GM23338 (cell line): ENCODE data around the gene TTC27.

Source experiments
- CREB1 ChIP-seq: fragments of 250-450 bp; sonication (Bioruptor Pico); IDR thresholded peaks from 2 replicates; pipeline ENCODE4 v1.5.0; 2020; ENCODE audit warnings: low read depth, mild to moderate bottlenecking, moderate library complexity
- CTCF ChIP-seq, 2 experiments: fragments of 200-600 bp in 1 of 2; sonication (generic) in 1 of 2; conservative IDR thresholded peaks; 2 replicates each; pipeline versions ENCODE4 v1.5.1 to v1.6.1; 2016 to 2017; ENCODE audit warnings: antibody characterized with exemption in 2 of 2, low read depth in 2 of 2, mild to moderate bottlenecking in 2 of 2, moderate library complexity in 1 of 2
- EZH2 ChIP-seq: fragments of 200-600 bp; sonication (generic); IDR thresholded peaks from one replicate; pipeline ENCODE4 v1.8.0; 2017; ENCODE audit warnings: antibody characterized with exemption, mild to moderate bottlenecking, low read depth; ENCODE audit not compliant: unreplicated experiment
- EZH2phosphoT487 ChIP-seq: fragments of 200-600 bp; sonication (generic); IDR thresholded peaks from one replicate; pipeline ENCODE4 v1.8.1; 2018; ENCODE audit warnings: antibody characterized with exemption; ENCODE audit not compliant: unreplicated experiment
- JUNB ChIP-seq: IDR thresholded peaks from one replicate; pipeline ENCODE4 v1.6.1; 2016; ENCODE audit warnings: antibody characterized with exemption; ENCODE audit not compliant: unreplicated experiment
- NANOG ChIP-seq: IDR thresholded peaks from 2 replicates; pipeline ENCODE4 v1.6.1; 2016; ENCODE audit warnings: antibody characterized with exemption, borderline replicate concordance
- POLR2AphosphoS5 ChIP-seq: IDR thresholded peaks from 2 replicates; pipeline ENCODE4 v1.6.1; 2016; ENCODE audit warnings: antibody characterized with exemption, low read depth
- ZNF114 ChIP-seq: fragments of 250-450 bp; sonication (Bioruptor Pico); IDR thresholded peaks from 2 replicates; pipeline ENCODE4 v1.5.0; 2020; ENCODE audit warnings: mild to moderate bottlenecking, moderate library complexity
- ZNF331 ChIP-seq: fragments of 250-450 bp; sonication (Bioruptor Pico); IDR thresholded peaks from 2 replicates; pipeline ENCODE4 v1.5.0; 2020; ENCODE audit warnings: low read depth, mild to moderate bottlenecking, moderate library complexity
- TF ChIP-seq, protein P1 (sequence below): IDR thresholded peaks from one replicate; pipeline ENCODE4 v1.6.1; 2018; ENCODE audit warnings: antibody characterized with exemption; ENCODE audit not compliant: unreplicated experiment
- TF ChIP-seq, protein P2 (sequence below): IDR thresholded peaks from 2 replicates; pipeline ENCODE4 v1.6.1; 2016; ENCODE audit warnings: antibody characterized with exemption
- TF ChIP-seq, protein P3 (sequence below): fragments of 250-450 bp; sonication (Bioruptor Pico); IDR thresholded peaks from 2 replicates; pipeline ENCODE4 v1.5.0; 2020; ENCODE audit warnings: mild to moderate bottlenecking, moderate library complexity

GRCh38 chr2:32668254-32668653 is 40.4 kb downstream of the TTC27 start:
- no peak for TF ChIP-seq CTCF (conservative IDR thresholded peaks at IDR 0.05; ENCODE audit: low read depth in 2 of 2)
- TF ChIP-seq JUNB: no peak
- TF ChIP-seq EZH2: no peak
- no peak for TF ChIP-seq CREB1
- TF ChIP-seq, protein P1, sequence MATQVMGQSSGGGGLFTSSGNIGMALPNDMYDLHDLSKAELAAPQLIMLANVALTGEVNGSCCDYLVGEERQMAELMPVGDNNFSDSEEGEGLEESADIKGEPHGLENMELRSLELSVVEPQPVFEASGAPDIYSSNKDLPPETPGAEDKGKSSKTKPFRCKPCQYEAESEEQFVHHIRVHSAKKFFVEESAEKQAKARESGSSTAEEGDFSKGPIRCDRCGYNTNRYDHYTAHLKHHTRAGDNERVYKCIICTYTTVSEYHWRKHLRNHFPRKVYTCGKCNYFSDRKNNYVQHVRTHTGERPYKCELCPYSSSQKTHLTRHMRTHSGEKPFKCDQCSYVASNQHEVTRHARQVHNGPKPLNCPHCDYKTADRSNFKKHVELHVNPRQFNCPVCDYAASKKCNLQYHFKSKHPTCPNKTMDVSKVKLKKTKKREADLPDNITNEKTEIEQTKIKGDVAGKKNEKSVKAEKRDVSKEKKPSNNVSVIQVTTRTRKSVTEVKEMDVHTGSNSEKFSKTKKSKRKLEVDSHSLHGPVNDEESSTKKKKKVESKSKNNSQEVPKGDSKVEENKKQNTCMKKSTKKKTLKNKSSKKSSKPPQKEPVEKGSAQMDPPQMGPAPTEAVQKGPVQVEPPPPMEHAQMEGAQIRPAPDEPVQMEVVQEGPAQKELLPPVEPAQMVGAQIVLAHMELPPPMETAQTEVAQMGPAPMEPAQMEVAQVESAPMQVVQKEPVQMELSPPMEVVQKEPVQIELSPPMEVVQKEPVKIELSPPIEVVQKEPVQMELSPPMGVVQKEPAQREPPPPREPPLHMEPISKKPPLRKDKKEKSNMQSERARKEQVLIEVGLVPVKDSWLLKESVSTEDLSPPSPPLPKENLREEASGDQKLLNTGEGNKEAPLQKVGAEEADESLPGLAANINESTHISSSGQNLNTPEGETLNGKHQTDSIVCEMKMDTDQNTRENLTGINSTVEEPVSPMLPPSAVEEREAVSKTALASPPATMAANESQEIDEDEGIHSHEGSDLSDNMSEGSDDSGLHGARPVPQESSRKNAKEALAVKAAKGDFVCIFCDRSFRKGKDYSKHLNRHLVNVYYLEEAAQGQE: no peak
- no peak for TF ChIP-seq EZH2phosphoT487
- no peak for TF ChIP-seq POLR2AphosphoS5
- TF ChIP-seq, protein P2, sequence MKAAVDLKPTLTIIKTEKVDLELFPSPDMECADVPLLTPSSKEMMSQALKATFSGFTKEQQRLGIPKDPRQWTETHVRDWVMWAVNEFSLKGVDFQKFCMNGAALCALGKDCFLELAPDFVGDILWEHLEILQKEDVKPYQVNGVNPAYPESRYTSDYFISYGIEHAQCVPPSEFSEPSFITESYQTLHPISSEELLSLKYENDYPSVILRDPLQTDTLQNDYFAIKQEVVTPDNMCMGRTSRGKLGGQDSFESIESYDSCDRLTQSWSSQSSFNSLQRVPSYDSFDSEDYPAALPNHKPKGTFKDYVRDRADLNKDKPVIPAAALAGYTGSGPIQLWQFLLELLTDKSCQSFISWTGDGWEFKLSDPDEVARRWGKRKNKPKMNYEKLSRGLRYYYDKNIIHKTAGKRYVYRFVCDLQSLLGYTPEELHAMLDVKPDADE: no peak
- TF ChIP-seq ZNF331 (CRISPR knock-in tag): no peak
- TF ChIP-seq, protein P3, sequence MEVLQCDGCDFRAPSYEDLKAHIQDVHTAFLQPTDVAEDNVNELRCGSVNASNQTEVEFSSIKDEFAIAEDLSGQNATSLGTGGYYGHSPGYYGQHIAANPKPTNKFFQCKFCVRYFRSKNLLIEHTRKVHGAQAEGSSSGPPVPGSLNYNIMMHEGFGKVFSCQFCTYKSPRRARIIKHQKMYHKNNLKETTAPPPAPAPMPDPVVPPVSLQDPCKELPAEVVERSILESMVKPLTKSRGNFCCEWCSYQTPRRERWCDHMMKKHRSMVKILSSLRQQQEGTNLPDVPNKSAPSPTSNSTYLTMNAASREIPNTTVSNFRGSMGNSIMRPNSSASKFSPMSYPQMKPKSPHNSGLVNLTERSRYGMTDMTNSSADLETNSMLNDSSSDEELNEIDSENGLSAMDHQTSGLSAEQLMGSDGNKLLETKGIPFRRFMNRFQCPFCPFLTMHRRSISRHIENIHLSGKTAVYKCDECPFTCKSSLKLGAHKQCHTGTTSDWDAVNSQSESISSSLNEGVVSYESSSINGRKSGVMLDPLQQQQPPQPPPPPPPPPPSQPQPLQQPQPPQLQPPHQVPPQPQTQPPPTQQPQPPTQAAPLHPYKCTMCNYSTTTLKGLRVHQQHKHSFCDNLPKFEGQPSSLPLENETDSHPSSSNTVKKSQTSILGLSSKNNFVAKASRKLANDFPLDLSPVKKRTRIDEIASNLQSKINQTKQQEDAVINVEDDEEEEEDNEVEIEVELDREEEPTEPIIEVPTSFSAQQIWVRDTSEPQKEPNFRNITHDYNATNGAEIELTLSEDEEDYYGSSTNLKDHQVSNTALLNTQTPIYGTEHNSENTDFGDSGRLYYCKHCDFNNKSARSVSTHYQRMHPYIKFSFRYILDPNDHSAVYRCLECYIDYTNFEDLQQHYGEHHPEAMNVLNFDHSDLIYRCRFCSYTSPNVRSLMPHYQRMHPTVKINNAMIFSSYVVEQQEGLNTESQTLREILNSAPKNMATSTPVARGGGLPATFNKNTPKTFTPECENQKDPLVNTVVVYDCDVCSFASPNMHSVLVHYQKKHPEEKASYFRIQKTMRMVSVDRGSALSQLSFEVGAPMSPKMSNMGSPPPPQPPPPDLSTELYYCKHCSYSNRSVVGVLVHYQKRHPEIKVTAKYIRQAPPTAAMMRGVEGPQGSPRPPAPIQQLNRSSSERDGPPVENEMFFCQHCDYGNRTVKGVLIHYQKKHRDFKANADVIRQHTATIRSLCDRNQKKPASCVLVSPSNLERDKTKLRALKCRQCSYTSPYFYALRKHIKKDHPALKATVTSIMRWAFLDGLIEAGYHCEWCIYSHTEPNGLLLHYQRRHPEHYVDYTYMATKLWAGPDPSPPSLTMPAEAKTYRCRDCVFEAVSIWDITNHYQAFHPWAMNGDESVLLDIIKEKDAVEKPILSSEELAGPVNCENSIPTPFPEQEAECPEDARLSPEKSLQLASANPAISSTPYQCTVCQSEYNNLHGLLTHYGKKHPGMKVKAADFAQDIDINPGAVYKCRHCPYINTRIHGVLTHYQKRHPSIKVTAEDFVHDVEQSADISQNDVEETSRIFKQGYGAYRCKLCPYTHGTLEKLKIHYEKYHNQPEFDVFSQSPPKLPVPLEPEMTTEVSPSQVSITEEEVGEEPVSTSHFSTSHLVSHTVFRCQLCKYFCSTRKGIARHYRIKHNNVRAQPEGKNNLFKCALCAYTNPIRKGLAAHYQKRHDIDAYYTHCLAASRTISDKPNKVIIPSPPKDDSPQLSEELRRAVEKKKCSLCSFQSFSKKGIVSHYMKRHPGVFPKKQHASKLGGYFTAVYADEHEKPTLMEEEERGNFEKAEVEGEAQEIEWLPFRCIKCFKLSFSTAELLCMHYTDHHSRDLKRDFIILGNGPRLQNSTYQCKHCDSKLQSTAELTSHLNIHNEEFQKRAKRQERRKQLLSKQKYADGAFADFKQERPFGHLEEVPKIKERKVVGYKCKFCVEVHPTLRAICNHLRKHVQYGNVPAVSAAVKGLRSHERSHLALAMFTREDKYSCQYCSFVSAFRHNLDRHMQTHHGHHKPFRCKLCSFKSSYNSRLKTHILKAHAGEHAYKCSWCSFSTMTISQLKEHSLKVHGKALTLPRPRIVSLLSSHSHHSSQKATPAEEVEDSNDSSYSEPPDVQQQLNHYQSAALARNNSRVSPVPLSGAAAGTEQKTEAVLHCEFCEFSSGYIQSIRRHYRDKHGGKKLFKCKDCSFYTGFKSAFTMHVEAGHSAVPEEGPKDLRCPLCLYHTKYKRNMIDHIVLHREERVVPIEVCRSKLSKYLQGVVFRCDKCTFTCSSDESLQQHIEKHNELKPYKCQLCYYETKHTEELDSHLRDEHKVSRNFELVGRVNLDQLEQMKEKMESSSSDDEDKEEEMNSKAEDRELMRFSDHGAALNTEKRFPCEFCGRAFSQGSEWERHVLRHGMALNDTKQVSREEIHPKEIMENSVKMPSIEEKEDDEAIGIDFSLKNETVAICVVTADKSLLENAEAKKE (CRISPR knock-in tag): no peak
- TF ChIP-seq NANOG: no peak
- TF ChIP-seq ZNF114 (CRISPR knock-in tag): no peak
